Cardiac fibroblast (primary cell): Measurements from ENCODE around the gene CALCB.
A peak's percentile ranks its signal among the peaks of the same experiment; 100 is the strongest.

Experiments
- DNase-seq, 2 donors: peaks; one replicate each; pipeline versions ENCODE4 v3.0.0 to v3.0.0-alpha.2; 2010; ENCODE audit warnings: low read depth in 2 of 2
- H3K4me3 ChIP-seq, 2 donors: replicated peaks in 1 of 2; 1 replicate in 1 of 2; 2 replicates in 1 of 2; pipeline ENCODE4 v1.5.1; 2011; ENCODE audit warnings: low read depth in 2 of 2, low read length in 2 of 2, mild to moderate bottlenecking in 2 of 2, moderate library complexity in 1 of 2
- TF ChIP-seq, protein P1 (sequence below): IDR thresholded peaks from one replicate; pipeline ENCODE4 v1.5.1; 2011; ENCODE audit warnings: low read depth, mild to moderate bottlenecking, low read length, inconsistent platforms

The CALCB gene

DNA sequence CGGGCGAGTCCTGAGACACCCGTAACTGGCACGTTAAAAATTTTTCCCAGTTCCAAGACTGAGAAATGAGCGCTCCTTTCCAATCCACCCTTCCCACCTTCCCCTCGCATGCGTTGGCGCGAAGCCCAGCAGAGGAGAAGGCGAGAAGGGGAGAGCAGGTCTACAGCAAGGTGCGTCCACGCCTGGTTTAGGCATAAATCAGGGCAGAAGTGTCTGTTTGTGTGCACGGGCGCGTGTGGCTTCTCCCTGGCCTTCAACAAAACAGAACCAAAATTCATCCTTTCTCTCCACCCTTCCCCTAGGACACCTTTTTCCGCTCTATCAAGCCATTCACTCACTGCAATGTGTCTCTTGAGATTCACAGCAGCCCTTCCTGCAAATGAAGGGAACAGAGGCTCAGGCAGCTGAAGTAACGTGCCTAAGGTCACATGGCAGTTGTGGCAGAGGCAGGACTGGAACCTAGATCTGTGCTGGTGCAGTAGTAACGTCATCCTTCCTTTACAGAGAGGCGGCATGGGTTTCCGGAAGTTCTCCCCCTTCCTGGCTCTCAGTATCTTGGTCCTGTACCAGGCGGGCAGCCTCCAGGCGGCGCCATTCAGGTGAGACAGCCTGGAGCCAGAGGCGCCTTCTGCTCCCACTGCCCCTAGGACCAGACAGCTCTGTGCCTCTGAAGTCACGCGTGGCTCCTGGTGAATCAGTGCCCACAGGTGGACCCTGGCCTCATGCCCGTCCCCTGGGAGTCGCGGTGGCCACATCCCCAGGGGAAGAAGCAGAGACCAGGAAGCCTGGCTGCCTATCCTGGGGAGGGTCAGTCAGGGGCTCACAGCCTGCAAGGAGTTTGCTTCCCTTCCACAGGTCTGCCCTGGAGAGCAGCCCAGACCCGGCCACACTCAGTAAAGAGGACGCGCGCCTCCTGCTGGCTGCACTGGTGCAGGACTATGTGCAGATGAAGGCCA, 1.1 kb downstream of the CALCB start:
- peak overlapping the region; percentile 21 to 22 for H3K4me3 ChIP-seq
- peak; percentile 74 for DNase-seq
- TF ChIP-seq, protein P1, sequence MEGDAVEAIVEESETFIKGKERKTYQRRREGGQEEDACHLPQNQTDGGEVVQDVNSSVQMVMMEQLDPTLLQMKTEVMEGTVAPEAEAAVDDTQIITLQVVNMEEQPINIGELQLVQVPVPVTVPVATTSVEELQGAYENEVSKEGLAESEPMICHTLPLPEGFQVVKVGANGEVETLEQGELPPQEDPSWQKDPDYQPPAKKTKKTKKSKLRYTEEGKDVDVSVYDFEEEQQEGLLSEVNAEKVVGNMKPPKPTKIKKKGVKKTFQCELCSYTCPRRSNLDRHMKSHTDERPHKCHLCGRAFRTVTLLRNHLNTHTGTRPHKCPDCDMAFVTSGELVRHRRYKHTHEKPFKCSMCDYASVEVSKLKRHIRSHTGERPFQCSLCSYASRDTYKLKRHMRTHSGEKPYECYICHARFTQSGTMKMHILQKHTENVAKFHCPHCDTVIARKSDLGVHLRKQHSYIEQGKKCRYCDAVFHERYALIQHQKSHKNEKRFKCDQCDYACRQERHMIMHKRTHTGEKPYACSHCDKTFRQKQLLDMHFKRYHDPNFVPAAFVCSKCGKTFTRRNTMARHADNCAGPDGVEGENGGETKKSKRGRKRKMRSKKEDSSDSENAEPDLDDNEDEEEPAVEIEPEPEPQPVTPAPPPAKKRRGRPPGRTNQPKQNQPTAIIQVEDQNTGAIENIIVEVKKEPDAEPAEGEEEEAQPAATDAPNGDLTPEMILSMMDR, result peak; percentile 87

DNA sequence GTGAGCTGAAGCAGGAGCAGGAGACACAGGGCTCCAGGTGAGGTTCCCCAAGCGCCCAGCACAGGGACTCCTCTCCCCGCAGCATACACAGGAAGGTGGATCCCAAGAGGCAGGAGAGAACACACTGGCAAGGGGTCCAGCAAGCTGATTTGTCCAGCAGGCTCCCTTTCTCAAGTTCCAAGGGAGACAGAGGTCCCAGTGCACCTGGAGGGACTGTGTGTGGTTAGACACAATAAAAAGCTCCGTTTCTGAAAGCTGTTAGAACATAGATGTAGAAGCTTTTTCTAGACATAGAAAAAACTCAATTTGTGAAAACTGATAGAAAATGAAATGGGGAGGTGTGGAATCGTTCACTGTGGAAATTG, 1.8 kb downstream of the CALCB start:
- no peak for DNase-seq
- TF ChIP-seq, protein P1, result no peak
- H3K4me3 ChIP-seq, result no peak overlapping the region

DNA sequence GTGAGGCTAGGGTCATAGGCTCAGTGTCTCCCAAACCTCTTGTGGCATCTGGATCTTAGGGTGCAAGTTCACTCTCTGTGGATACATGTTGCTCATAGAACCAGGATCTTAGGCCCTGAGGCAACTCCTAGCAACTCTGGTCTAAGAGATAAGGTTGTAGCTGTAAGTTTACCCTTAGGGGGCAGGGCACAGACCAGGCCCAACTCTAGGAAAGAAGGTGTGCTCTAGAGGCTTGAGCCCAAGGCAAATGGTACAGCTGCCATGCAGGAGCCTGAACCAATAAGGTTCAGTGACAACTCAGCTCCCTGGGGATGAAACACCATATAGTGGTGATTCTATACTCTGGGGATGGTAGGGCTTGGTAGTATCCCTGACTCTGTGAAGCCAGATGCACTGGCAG, 17.8 kb downstream of the CALCB start:
- no peak overlapping the region for H3K4me3 ChIP-seq
- TF ChIP-seq, protein P1, result no peak
- no peak for DNase-seq

DNA sequence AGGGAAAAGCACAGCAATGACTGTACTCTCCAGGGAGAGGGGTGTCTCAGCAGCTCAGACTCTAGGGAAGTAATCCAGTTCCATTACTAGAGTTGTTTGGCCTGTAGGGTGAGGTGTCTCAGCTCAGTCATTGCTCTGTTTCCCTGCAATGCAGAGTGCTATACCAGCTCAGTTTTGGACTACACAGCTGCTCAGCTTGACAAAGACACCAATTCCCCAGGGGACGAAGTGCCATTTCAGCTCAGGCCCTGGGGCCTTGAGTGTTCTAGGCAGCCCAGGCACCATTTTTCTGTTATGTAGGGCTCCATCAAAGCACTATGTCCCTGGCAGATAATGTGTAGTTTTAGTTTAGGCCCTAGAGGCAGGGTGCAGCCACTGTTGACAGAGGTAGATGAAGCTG, 18.2 kb downstream of the CALCB start:
- TF ChIP-seq, protein P1, result no peak
- no peak overlapping the region for H3K4me3 ChIP-seq

DNA sequence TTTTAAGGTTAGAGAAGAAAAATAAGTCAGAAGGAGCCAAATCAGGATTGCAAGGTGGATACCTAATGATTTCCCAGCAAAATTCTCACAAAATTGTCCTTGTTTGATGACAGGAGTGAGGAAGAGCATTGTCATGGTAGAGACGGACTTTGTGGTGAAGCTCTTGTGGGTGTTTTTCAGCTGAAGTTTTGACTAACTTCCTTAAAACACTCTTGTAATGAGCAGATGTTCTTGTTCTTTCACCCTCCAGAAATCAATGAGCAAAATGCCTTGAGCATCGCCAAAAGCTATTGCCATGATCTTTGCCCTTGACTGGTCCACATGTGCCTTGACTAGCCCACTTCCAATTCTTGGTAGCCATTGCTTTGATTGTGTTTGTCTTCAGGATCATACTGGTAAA, 20.0 kb downstream of the CALCB start:
- DNase-seq, result no peak
- TF ChIP-seq, protein P1, result no peak
- no peak overlapping the region for H3K4me3 ChIP-seq

More for the DNA sequence above, 18.2 kb downstream of the CALCB start:
- DNase-seq, result no peak

DNA sequence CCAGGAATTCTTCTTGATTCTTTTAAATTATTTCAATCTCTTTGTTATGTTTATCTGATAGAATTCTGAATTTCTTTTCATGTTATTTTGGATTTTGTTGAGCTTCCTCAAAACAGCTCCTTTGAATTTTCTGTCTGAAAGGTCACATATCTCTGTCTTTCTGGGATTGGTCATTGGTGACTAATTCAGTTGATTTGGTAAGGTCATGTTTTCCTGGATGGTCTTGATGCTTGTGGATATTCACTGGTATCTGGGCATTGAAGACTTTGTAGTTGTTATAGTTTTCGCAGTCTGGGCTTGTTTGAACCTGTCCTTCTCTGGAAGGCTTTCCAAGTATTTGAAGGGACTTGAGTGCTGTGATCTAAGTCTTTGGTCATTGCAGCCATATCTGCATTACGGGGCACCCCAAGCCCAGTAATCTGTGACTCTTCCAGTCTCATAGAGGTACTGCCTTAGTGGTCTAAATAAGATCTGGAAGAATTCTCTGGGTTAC, 22.4 kb downstream of the CALCB start:
- TF ChIP-seq, protein P1, result no peak
- no peak for DNase-seq
- H3K4me3 ChIP-seq, result no peak overlapping the region

DNA sequence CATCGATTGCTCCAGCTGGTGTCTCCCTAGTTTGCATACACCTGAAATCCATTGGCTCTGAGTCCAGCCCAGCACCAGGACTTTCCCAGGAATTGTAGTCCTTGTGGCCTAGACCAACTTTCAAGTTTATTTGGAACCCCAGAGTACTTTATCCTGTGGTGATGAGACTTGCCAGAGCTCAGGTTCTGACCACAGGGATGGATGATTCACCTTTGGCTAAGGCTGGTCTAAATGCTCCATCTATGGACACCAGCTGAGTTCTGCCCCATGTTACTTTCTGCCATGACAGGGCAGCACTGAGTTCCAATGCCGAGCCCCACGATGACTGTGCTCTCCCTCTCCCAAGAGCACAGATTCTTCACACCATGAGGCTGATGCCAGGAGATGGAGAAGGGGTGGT, 24.0 kb downstream of the CALCB start:
- TF ChIP-seq, protein P1, result no peak
- no peak for DNase-seq

More for the DNA sequence above, 24.0 kb downstream of the CALCB start:
- no peak overlapping the region for H3K4me3 ChIP-seq
